GM21825 (cell line): ENCODE measurements around the gene MMP10.
"Not testable (repeated sequence)": the region's sequence is repeated elsewhere in the genome, so short reads cannot be mapped to it uniquely, and the experiment has no call there.

Experiments
- ATAC-seq: cut with Tn5 transposase; IDR thresholded peaks from one replicate; pipeline ENCODE4 v1.9.1; 2021; ENCODE audit warnings: mild to moderate bottlenecking, moderate library complexity; ENCODE audit not compliant: unreplicated experiment

Gene MMP10

DNA sequence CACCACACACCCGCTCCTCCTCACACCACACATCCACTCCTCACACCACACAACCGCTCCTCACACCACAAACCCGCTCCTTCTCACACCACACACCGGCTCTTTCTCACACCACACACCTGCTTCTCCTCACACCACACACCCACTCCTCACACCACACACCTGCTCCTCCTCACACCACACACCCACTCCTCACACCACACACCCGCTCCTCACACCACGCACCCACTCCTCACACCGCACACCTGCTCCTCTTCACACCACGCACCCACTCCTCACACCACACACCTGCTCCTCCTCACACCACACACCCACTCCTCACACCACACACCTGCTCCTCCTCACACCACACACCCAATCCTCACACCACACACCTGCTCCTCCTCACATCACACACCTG is 49.5 kb downstream of the MMP10 start:
- ATAC-seq, result not testable (repeated sequence)

DNA sequence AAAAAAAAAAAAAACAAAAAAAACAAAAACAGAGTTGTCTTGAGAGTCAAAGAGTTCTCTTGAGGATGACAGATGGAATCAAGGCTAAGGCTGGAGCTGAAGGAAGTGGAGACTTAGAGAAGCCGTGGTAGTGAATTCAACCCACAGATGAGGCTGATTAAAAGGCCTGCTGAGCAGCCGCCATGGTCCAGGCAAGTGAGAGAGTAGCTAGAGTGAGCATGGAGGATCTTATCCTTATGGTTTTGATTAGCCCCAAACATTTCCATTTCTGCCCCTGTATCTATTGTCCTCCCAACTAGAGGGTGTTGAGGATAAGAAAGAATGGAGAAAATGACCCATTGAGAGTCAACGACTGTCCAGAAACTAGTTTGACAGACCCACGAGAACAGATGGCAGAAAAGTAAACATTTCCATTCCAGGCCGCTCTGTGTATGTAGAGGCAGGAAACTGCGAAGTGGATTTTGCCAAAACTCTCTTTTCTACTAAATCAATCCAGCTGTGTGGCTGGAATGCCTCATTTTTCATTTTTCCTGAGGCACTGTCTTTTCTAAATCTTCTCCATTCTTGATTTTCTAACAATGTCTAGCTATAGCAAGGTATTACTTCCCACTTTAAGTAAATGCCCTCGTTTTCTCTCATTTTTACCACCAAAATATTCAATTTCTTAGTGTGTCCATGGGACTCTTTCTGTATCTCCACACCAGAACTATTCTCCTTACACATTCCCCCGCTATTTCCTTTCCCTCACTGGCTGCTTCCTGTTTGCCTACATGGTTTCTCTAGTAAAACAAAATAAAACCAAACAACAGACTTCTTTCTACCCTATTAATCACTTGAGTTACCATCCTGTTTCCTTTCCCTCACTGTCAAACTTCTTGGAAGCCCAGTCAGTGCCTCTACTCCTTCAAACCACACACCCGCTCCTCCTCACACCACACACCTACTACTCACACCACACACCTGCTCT is 50.3 kb downstream of the MMP10 start:
- no peak for ATAC-seq

DNA sequence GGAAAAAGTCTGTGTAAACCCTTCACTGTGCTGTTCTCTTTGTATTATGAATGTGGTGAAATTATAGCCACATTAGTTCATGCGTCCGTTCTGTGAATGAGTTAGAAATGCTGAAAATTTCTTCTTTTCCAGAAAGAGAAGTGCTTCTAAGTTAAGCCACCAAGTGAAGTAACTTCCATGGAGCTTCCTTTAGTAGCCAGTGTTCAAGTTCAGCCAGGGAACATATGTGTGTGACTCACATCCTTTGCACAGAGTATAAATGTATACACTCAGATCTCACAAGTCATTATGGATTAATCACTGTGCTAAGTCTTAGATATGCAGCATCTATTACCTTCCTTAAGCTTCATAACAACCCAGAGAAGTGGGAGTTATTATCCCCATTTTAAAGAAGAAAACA is 52.5 kb downstream of the MMP10 start:
- ATAC-seq, result no peak

DNA sequence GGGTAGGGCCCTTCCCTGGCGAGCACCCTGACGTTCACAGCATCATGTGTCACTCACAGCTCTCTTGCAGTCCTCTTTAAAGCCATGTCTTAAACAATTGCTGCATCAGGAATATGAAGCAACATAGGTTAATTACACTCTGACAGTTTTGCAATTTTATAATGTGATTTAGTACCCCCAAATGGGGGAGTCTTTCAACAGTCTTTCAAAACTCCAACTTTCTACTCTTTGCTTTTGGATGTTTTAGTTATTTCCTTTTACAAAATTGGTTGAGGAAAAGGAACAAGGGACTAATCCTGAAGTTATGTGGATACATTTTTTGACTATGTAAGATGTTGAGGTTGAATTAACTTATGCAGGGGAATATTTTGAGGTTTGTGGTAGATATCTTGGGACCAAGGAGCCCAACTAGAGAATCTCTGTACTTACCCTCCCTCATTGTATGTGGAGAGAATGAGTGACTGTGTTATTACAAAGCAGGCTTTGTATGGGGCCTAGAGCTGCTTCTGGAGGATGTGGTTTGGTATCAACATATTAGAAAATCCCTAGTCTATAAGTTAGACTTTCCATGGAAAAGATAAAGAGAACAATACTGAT is 55.4 kb downstream of the MMP10 start, which contains the start of gene MMP8:
TSS of gene MMP8 (minus strand) at position 51 of the 597 bp plus-strand sequence. CDS start 99 bp downstream, outside the sequence.
- ATAC-seq, result no peak

DNA sequence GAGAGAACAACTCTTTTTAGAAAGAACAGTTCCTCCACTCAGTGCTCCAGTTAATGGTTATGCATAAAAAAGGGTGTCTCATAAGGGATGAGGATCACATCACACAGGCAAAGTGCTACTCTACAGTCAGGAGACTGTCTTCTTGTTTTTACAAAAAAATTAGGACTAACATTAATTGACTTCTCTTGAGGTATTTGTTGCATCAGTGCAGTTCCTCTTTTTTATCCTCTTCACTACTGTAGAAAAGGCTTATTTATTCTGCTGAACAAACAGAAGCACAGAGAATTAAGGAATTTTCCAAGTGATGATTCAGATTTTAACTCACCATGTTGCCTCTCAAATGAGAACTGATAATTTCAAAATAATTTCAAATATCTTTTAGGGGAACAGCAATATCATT is 57.6 kb downstream of the MMP10 start:
- ATAC-seq, result no peak
